ENCODE results near the gene PDE5A. TPM values are rescaled to one million over a fixed set of nuclear protein-coding genes. Genes with fewer than 3 reads are reported as not detected.

PDE5A gene
- polyA plus RNA-seq, 1 donor (not counting 4 experiments of a cell fraction or from before 2014, with no cell fraction given): 3.6 TPM

GRCh38 chr4:119525771-119526712, 102.6 kb downstream of the PDE5A start:
- H3K27ac ChIP-seq (ENCODE audit: control insufficient read depth, insufficient read depth, low read length): no peak overlapping the region
- H3K79me2 ChIP-seq (ENCODE audit: control insufficient read depth, insufficient read depth, low read length): no peaks in the 10 kb centered on the region
- dilution Hi-C loops (cut with MboI; ENCODE audit: extremely low pct_ligation_motif_present, low sequenced_read_pairs): no loop called here
- H3K4me2 ChIP-seq (ENCODE audit: control insufficient read depth, extremely low read depth, insufficient read depth, low read depth, low read length): no peak overlapping the region
- H3K4me3 ChIP-seq (ENCODE audit: control insufficient read depth in 2 of 3, extremely low read depth in 1 of 3, insufficient read depth in 2 of 3, low read depth in 1 of 3, low read length in 3 of 3): no peak overlapping the region
- H3K36me3 ChIP-seq (ENCODE audit: control insufficient read depth in 2 of 2, extremely low read depth in 1 of 2, insufficient read depth in 2 of 2, low read length in 2 of 2): no peaks in the 10 kb centered on the region
- no peaks in the 10 kb centered on the region for H4K20me1 ChIP-seq (ENCODE audit: control insufficient read depth, extremely low read depth, insufficient read depth, low read length)
- no peak for DNase-seq (ENCODE audit: low read depth, low spot score)
- no peak overlapping the region for H2AFZ ChIP-seq (ENCODE audit: control insufficient read depth, low read length)
- FAIRE-seq: no peak
- H3K9me3 ChIP-seq (ENCODE audit: control insufficient read depth, low read depth, low read length): no peaks in the 10 kb centered on the region
- TF ChIP-seq EZH2 (IDR thresholded peaks at IDR 0.05; ENCODE audit: low read length): no peak
- TF ChIP-seq CTCF (optimal IDR thresholded peaks at IDR 0.05 in 1 of 3, IDR thresholded peaks at IDR 0.05 in 1 of 3, conservative IDR thresholded peaks at IDR 0.05 in 1 of 3; ENCODE audit: extremely low read depth in 1 of 3, insufficient read depth in 2 of 3, low read length in 3 of 3): no peak
- H3K27me3 ChIP-seq (ENCODE audit: control insufficient read depth, extremely low read depth, insufficient read depth, low read length): no peaks in the 10 kb centered on the region
- peaks cover 11% of the 10 kb centered on the region for H3K4me1 ChIP-seq (ENCODE audit: control insufficient read depth, extremely low read depth, insufficient read depth, low read length)
- no peak overlapping the region for H3K9ac ChIP-seq (ENCODE audit: control insufficient read depth, extremely low read depth, insufficient read depth, low read length)
- no peaks in the 10 kb centered on the region for H3K9me1 ChIP-seq (ENCODE audit: control insufficient read depth, extremely low read depth, insufficient read depth, low read length)

GRCh38 chr4:119525005-119525749, 103.4 kb downstream of the PDE5A start:
- H3K9ac ChIP-seq (ENCODE audit: control insufficient read depth, extremely low read depth, insufficient read depth, low read length): no peak overlapping the region
- dilution Hi-C loops (cut with MboI; ENCODE audit: extremely low pct_ligation_motif_present, low sequenced_read_pairs): no loop called here
- peak; percentile 5 for DNase-seq (ENCODE audit: low read depth, low spot score)
- no peak overlapping the region for H2AFZ ChIP-seq (ENCODE audit: control insufficient read depth, low read length)
- H3K27me3 ChIP-seq (ENCODE audit: control insufficient read depth, extremely low read depth, insufficient read depth, low read length): no peaks in the 10 kb centered on the region
- H4K20me1 ChIP-seq (ENCODE audit: control insufficient read depth, extremely low read depth, insufficient read depth, low read length): no peaks in the 10 kb centered on the region
- peaks cover 11% of the 10 kb centered on the region for H3K4me1 ChIP-seq (ENCODE audit: control insufficient read depth, extremely low read depth, insufficient read depth, low read length)
- H3K36me3 ChIP-seq (ENCODE audit: control insufficient read depth in 2 of 2, extremely low read depth in 1 of 2, insufficient read depth in 2 of 2, low read length in 2 of 2): no peaks in the 10 kb centered on the region
- peak; percentile 86 for FAIRE-seq
- no peak for TF ChIP-seq EZH2 (IDR thresholded peaks at IDR 0.05; ENCODE audit: low read length)
- TF ChIP-seq CTCF (optimal IDR thresholded peaks at IDR 0.05 in 1 of 3, IDR thresholded peaks at IDR 0.05 in 1 of 3, conservative IDR thresholded peaks at IDR 0.05 in 1 of 3; ENCODE audit: extremely low read depth in 1 of 3, insufficient read depth in 2 of 3, low read length in 3 of 3): no peak
- H3K27ac ChIP-seq (ENCODE audit: control insufficient read depth, insufficient read depth, low read length): no peak overlapping the region
- H3K9me1 ChIP-seq (ENCODE audit: control insufficient read depth, extremely low read depth, insufficient read depth, low read length): no peaks in the 10 kb centered on the region
- H3K9me3 ChIP-seq (ENCODE audit: control insufficient read depth, low read depth, low read length): no peaks in the 10 kb centered on the region
- H3K4me2 ChIP-seq (ENCODE audit: control insufficient read depth, extremely low read depth, insufficient read depth, low read depth, low read length): no peak overlapping the region
- no peaks in the 10 kb centered on the region for H3K79me2 ChIP-seq (ENCODE audit: control insufficient read depth, insufficient read depth, low read length)
- H3K4me3 ChIP-seq (ENCODE audit: control insufficient read depth in 2 of 3, extremely low read depth in 1 of 3, insufficient read depth in 2 of 3, low read depth in 1 of 3, low read length in 3 of 3): no peak overlapping the region

All from keratinocyte (primary cell).